Superior temporal gyrus (tissue), 1 donor: Measurements from ENCODE around the gene PAQR7.

ENCODE experiments used
- DNase-seq: peaks from one replicate; pipeline ENCODE4 v3.0.0-alpha.2; 2016; ENCODE audit errors: extremely low spot score

Gene PAQR7

DNA sequence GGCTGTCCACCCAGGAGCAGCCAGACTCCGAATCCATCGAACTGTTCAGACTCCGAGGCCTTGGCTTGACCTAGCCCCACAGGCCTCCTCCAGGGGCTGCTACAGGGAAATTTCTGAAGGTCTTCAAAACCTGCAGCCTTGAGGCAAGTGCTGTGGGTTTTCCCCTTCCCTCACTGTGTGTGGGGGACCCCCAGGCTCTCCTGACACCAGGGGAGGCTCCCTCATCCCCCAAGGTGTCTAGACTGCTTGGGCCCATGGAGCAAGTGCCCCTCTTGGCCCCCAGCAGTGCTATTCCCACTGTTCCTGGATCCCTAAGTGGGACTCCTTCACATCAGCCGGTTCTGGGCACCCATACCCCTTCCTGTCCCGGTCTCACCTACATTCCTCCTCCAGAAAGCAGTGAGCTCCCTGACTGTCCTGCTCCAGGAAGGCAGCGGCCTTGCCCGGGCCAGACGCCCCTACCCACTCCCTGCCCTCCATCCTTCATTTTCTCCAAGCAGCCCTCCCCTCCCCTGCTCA is 814 bp downstream of the PAQR7 start:
- DNase-seq, result no peak

GRCh38 chr1:25874209-25874608 is 1.3 kb downstream of the PAQR7 start:
- DNase-seq, result no peak

DNA sequence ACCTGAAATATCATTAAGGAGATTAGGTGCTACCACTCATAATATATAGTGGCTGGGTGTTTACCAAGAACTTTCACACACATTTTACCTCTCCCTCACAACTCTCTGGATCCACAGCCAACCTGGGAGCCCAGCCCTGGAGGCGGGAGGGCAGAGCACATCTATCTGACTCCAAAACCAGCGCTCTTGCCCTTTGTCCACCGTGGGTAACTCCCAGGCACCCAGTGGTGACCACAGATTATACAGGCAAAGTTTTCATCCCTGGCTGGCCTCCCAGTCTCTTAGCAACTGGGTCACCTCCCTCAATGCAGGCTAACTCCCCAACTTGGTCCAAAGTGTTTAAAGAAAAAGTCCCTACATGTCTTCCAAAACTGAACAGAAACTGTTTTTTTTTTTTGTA is 2.4 kb downstream of the PAQR7 start:
- no peak for DNase-seq

GRCh38 chr1:25872713-25873112 is 2.8 kb downstream of the PAQR7 start:
- no peak for DNase-seq

GRCh38 chr1:25871704-25872494 is 3.6 kb downstream of the PAQR7 start:
- no peak for DNase-seq

GRCh38 chr1:25871086-25871703 is 4.3 kb downstream of the PAQR7 start:
- DNase-seq, result no peak

DNA sequence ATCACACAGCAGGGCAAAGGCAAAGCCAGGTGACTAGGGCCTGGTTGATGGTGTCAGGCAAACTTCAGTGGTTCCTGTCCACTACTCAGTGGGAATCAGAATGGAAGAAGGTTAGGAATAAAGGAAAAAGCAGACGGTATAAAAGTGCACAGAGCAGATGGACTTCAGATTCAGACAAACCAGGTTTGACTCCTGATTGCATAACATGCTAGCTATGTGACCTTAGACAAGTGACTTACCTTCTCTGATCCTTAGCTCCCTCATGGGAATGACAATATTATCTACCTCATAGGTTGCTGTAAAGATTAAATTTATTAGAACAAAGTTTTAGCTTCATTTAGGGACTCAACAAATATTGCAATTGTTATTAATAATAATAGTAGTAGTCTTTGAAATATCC is 4.9 kb downstream of the PAQR7 start:
- DNase-seq, result no peak

DNA sequence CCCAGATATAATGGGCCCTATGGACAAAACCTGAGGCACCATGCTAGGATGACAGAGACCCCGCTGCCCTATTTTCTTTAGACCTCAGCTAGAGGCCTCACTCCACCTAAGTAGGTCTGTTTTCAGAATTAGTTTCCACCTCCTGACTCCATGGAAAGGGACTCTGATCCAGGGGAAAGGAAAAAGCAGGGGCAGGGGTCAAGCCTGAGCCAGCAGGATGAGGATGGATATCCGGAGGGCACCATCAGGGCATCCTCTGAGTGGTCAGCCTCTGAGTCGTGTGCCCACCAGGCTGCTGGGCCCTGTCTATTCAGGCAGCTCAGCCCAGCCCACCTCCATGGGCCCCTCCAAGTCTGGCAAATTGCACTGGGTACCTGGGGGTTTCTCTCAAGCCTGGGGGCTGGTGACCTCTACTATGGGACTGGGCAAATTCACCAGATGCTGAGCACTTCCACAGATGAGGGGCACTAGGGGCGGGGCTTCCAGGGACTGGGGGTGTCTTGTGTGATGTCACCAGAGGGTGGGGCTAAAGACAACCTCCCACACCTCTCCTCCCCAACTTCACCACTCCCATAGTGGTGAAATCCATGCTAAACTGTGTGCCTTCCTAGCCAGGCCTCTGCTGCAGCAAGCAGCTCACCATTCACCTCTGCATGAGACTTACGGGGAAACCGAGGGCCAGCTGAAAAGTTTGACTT is 5.5 kb downstream of the PAQR7 start:
- no peak for DNase-seq

DNA sequence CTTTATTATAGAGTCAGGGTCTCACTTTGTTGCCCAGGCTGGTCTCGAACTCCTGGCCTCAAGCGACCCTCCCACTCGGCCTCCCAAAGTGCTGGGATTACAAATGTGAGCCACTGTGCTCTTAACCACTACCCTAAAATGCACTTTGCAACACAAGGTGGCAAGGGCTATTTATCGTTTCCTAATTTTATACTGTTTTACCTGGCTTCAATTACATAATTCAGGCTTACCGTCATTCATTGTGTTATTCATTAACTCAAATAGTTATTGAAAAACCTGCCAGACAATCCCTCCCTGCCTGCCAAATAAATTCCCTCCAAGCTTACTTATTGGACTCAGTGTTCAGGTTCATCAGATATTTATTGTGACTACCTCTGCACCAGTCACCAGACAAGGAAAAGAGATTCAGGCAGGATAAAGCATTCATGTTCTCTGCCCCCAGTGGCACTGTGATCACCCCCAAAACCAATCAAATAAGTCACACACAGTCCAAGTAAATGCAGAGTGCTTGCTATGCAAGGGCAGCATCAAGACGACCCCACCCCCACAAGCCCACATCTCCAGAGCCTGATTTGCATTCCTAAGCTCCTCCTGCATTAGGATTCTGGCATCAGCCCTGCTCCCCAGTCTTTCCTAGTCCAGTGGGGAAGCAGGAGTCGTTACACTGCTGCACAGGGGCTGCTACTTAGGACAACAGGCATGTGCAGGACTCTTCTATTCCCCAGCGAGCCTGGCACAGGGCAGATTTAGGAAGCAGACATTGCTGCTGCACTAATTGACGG is 8.1 kb downstream of the PAQR7 start:
- DNase-seq, result no peak

GRCh38 chr1:25866288-25866687 is 9.2 kb downstream of the PAQR7 start:
- no peak for DNase-seq

DNA sequence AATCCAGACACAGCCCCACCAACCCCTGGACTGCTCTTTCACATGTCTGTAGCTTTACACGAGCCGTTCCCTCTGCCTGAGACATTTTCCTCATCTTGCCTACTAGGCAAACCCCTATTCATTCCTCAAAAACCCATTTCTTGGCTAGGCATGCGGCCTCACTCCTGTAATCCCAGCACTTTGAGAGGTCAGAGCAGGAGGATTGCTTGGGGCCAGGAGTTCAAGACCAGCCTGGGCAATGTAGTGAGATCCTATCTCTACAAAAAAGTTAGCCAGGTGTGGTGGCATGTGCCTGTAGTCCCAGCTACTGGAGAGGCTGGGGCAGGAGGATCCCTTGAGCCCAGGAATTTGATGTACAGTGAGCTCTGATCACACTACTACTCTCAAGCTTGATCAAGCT is 11.1 kb downstream of the PAQR7 start:
- no peak for DNase-seq

DNA sequence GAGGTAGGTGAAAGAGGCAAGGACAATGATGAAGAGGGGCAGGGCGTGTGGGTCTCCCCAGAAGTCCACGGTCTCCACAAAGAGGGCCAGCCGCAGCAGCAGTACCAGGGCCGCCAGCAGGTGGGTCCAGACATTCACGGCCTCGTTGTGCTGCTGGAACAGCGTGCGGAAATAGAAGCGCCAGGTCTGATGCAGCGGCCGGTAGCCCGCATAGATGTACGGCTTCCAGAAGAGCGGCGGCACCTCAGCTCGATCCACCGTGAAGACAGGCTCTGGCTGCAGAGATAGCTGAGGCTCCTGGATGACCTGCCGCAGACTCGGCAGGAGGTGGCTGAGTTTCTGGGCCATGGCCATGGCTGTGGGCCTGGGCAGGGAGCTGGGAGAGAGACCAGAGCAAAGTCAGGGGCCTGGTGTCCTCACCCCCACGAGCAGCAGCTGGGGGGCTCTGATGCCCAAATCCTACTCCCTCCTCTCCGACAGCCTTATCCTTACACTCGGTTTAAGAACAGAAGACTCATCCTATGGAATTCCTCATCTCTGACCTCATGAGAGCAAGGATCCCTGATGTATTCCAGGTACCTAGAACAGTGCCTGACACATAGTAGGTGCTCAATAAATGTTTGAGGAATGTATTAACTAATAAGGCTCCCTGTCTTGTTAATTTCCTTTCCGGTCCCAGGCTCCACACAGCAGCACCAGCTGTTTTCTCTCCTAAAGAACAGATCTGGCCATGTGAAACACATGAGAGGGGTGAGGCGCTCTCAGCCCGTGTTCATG is 11.8 kb downstream of the PAQR7 start:
- DNase-seq, result no peak

DNA sequence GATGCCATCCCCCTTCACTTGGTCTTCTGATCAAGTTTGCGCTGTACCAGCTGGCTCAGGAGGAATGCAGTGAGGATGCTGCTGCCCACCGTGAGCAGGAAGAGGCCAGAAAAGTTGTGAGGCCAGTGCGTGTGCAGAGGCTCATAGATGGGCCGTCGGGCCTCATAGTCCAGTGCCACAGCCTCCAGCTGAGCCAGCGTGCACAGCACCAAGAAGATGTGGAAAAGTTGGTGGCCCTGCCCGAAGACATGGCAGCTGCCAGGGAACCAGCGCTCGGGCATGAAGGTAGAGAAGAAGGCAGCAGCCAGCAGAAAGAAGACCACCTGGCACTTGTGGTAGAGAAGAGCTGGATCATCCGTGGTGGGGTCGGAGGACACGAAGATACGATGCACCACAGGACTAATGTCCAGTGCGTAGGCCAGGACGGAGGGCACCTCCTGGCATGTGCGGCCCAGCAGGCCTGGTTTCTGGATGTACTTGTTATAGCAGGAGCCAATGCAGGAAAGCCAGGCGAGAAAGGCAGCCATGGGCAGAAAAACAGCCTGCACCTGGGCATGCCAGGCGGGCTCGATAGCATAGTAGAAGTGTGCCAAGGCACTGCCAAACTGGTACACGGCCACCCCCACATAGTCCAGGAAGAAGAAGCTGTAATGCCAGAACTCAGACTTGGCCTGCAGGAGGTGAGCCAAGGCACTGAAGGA is 12.6 kb downstream of the PAQR7 start:
- no peak for DNase-seq

DNA sequence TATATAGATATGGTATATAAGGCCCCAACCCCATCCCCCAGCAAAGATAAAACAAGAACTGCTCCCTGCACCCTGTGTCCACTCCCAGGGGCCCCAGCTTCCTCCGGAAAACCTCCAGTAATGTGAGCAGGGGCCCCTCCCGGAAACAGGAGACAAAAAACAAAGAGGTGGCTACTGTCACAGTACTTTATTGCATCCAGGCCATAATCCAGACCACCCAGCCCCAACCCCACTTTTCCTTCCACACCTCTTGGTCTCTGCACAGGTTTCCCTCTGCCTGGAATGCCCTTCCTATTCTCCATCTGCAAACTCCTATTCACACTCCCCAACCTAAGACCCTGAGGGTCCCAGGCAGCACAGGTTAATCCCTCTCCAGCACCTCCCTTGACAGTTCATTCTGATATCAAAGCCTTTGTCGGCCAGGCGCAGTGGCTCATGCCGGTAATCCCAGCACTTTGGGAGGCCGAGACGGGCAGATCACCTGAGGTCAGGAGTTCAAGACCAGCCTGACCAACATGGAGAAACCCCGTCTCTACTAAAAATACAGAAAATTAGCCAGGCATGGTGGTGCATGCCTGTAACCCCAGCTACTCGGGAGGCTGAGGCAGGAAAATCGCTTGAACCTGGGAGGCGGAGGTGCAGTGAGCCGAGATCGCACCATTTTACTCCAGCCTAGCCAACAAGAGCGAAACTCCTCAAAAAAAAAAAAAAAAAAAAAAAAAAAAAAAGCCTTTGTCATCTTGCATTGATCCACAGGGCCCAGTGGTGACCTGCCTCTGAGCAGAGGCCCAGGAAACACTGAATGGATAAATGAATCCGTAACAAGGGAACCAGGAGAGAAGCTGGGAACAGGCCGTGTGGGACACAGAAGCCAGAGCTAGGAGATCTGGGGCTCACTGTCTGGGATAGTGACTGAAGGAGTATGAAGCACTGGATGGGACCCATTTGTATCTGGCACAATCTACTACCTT is 13.9 kb downstream of the PAQR7 start:
- no peak for DNase-seq

DNA sequence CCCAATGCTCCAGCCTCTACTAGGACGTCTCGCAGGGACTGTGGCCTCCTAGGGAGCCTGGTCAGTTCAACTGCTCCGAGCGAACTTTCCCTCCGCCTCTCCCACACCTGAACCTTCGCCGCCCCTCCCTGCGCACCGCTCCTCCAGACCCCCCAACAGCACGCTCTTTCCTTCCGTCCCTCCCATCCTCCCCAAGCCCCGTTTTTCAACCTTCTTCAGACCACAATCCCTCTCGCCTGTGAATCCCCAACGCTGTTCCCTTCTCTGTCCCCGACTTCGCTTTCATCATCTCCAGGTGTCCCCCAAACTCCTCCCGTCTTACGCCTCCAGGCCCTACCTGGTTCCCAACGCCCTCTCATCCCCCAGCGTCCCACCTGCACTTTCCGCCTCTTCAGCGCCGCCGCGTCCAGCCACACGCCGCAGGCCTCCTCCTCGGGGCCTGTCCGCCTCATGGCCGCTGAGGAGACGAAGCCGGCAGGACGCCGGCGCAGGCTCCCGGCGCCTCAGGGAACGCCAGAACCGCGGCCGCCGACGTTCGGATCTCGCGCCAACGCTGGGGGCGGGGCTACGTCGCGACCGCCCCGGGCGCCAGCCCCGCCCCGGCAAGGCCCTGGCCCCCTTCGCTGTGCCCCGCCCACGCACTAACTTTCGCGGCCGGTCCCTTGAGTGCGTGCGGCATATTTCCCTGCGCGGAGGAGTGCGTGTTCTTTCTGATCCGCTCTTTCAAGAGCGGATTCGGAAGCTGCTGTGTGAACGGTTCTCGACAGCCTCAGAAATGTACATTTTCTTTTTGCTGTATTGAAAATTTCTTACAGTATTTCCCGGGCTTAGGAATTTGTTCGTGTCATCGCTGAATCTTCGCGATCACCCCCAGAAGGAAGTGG is 16.4 kb downstream of the PAQR7 start, which contains the start of gene AUNIP:
Gene AUNIP, minus strand, starts transcription at position 552 of the 884 bp plus-strand sequence. Its CDS starts 100 bp downstream, at position 452.
- peak; percentile 77 for DNase-seq

DNA sequence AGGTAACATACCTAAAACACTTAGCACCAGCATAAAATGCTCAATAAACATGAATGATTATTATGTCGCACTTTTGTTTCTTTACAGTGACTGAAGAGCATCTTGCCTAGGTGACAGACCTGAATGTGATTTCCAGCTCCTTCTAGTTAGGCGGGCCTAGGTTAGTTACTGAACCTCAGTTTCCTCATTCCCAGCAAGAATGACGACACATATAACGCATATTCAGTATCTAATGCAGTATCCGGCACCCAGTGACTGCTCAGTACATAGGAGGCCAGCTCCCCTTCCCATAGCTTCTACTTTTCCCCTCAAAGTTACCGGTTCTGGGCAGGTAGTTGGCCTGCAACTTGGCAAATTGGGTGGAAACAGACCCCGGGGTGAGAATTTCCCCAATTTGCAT is 17.0 kb downstream of the PAQR7 start:
- DNase-seq, result no peak

GRCh38 chr1:25856856-25857255 is 18.7 kb downstream of the PAQR7 start:
- no peak for DNase-seq

- DNase-seq, result no peak
Observed at GRCh38 chr1:25854554-25854953, 21.0 kb downstream of the PAQR7 start.
